Nephron progenitor cell (in vitro differentiated cells): ENCODE data around the gene SPDYE1.
"Not testable (repeated sequence)": the region's sequence is repeated elsewhere in the genome, so short reads cannot be mapped to it uniquely, and the experiment has no call there.

Experiments
- DNase-seq: peaks from one replicate; pipeline ENCODE4 v3.0.0; 2021
- H3K27ac Mint-ChIP-seq: 2 replicates; pipeline ENCODE4 v1.8.0; 2021; ENCODE audit warnings: mild to moderate bottlenecking, moderate library complexity, mixed read lengths
- H3K27me3 Mint-ChIP-seq: 2 replicates; pipeline ENCODE4 v1.8.0; 2021; ENCODE audit warnings: mild to moderate bottlenecking, low read depth, mixed read lengths; ENCODE audit not compliant: poor library complexity
- H3K36me3 Mint-ChIP-seq: 2 replicates; pipeline ENCODE4 v1.8.0; 2021; ENCODE audit warnings: low read depth, mixed read lengths
- H3K4me1 Mint-ChIP-seq: 2 replicates; pipeline ENCODE4 v1.8.0; 2021; ENCODE audit warnings: mixed read lengths
- H3K4me3 Mint-ChIP-seq: 2 replicates; pipeline ENCODE4 v1.8.0; 2021; ENCODE audit warnings: mild to moderate bottlenecking, moderate library complexity, mixed read lengths
- H3K9me3 Mint-ChIP-seq: 2 replicates; pipeline ENCODE4 v1.8.0; 2021; ENCODE audit warnings: mild to moderate bottlenecking, moderate library complexity, mixed read lengths
- TF ChIP-seq, protein P1 (sequence below): fragments of 200-600 bp; sonication (generic); IDR thresholded peaks from 2 replicates; pipeline ENCODE4 v1.5.0; 2021; ENCODE audit warnings: antibody characterized with exemption

The SPDYE1 gene

DNA sequence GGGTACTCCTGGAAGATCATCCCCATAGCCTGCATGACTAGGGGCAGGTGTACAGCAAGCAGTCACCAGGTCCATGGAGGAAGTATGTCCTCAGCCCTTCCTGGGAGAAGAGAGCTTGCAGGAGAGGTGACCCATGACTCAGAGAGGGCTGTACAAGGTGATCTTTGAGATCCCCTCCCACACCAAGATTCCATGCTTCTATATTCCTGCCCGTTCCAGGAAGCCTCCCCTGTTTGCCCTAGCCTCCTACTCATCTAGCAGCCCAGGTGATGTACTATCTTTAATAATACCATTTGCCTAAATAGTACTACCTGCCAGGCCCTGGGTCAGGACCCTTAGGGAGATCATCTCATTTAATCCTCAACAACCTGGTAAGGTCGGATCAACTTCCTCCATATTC, 40.3 kb downstream of the SPDYE1 start:
- not testable (repeated sequence) for H3K4me3 Mint-ChIP-seq, H3K9me3 Mint-ChIP-seq, DNase-seq, H3K36me3 Mint-ChIP-seq, H3K4me1 Mint-ChIP-seq, H3K27ac Mint-ChIP-seq
- H3K27me3 Mint-ChIP-seq: peaks cover 45% of the 10 kb centered on the region

DNA sequence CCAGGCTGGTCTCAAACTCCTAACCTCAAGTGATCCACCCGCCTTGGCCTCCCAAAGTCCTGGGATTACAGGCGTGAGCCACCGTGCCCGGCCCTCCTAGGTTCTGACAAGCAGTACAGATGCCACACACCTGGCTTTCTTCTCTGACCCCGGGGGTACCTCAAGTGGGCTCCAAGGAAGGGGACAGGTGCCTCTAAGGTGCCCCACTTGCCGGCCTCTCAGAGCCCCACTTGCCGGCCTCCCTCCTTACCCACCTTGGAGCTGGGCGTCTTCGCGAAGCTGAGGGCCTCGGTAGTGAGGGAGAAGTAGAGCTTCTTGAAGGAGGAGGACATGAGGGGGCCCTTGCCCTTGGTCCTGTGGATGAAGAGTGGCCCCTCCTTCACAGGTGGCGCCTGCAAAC, 40.9 kb downstream of the SPDYE1 start:
- DNase-seq, H3K4me3 Mint-ChIP-seq, H3K36me3 Mint-ChIP-seq, H3K4me1 Mint-ChIP-seq, H3K27ac Mint-ChIP-seq, H3K9me3 Mint-ChIP-seq: not testable (repeated sequence)
- H3K27me3 Mint-ChIP-seq: peaks cover 42% of the 10 kb centered on the region

DNA sequence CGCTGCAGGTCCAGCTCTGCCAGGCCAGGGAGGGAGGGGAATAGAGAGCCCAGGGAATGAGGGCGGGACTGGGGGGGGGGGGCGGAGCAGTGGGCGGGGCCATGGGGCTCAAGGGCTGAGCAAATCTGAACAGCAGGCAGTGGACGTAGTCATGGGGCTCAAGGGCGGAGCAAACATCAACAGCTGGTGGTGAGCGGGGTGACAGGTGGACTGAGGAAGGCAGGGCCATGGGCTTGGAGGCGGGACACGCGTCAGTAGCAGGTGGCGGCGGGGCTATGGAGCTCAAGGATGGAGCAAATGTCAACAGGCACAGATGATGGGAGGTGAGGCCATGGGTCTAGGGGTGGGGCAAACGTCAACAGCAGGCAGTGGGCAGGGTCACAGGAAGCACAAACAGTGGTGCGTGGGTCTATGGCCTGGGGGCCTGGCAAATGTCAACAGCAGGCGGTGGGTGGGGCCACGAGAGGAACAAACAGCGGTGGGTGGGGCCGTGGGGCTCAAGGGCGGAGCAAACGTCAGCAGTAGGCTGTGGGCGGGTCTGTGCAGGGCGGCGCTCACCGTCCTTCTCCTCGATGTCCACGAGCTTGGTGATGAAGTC, 41.4 kb downstream of the SPDYE1 start:
- not testable (repeated sequence) for H3K4me1 Mint-ChIP-seq, H3K27ac Mint-ChIP-seq, H3K36me3 Mint-ChIP-seq, H3K9me3 Mint-ChIP-seq
- DNase-seq: peak; percentile 80
- Mint-ChIP-seq H3K27me3 (peaks cover 39% of the 10 kb centered on the region), H3K4me3 (peak overlapping the region; percentile 72)

DNA sequence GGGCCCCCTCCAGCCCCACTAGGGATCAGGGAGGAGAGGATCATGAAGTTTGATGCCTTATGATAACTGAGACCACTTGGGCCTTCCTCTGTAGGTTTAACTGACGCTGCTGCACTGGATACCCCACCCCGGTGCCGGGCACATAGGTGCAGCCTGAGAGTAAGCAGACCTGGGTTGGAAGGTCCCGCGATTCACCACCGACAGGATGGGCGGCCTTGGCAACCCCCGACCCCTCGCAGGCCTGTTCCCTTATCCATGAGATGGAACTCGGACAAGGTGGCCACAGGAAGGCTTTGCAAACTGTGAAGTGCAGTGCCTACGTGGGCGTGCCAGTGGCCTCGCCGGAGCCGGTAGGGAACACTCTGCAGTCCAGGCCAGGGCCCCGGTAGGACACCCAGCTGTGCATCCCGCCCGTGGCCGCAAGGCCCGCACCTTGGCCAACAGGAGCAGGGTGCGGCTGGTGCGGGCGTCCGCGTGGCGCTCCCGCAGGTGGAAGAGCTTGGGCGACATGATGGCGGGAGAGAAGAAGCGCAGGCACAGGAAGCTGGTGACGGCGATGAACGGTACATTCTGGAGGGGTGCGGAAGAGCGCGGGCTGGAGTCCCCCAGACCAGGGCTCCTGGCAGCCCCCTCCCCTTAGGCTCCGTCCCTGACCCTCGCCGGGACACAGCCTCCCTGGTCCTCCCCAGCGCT, 42.2 kb downstream of the SPDYE1 start:
- not testable (repeated sequence) for DNase-seq, H3K4me3 Mint-ChIP-seq

DNA sequence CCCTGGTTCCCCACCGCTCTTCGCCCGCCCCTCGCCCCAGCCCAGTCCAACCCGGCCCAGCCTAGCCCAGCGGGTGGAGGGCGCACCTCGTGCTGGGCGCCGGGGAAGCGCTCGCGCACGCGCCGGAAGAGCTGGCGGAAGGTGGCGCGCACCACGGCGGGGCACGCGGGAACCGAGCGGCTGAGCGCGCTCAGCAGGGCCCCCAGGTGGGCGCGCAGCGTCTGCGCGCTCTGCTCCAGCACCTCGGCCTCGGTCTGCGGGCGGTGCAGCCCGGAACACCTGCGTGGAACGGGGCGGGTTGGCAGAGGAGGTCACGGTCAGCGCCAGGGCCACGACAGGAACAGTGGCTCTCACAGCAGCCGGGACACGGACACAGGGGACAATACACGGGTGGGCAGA, 42.8 kb downstream of the SPDYE1 start:
- Mint-ChIP-seq H3K4me3 (peak overlapping the region; percentile 74), H3K4me1 (peaks cover 16% of the 10 kb centered on the region), H3K27me3 (peaks cover 34% of the 10 kb centered on the region)
- not testable (repeated sequence) for H3K27ac Mint-ChIP-seq, H3K9me3 Mint-ChIP-seq, H3K36me3 Mint-ChIP-seq
- peak; percentile 38 for DNase-seq

More for the DNA sequence above, 42.2 kb downstream of the SPDYE1 start:
- Mint-ChIP-seq H3K27me3 (peaks cover 39% of the 10 kb centered on the region), H3K4me1 (peaks cover 12% of the 10 kb centered on the region)
- H3K36me3 Mint-ChIP-seq, H3K9me3 Mint-ChIP-seq, H3K27ac Mint-ChIP-seq: not testable (repeated sequence)

DNA sequence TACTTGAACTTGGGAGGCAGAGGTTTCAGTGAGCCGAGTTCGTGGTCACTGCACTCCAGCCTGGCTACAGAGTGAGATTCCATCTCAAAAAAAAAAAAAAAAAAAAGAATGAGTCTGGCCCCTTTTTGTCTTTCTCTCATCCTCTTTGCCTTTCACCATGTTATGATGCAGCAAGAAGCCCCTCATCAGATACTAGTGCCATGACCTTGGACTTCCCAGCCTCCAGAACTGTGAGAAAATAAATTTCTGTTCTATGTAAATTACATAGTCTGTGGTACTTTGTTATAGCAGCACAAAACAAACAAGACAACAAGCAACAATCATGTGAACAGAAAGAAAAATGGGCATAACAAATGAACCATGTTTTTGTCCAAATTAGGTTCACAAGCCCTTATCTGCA, 44.5 kb downstream of the SPDYE1 start:
- no peak overlapping the region for H3K4me3 Mint-ChIP-seq
- peaks cover 33% of the 10 kb centered on the region for H3K4me1 Mint-ChIP-seq
- no peak overlapping the region for H3K27ac Mint-ChIP-seq
- peaks cover 9% of the 10 kb centered on the region for H3K36me3 Mint-ChIP-seq
- H3K9me3 Mint-ChIP-seq: peaks cover 4% of the 10 kb centered on the region
- TF ChIP-seq, protein P1, sequence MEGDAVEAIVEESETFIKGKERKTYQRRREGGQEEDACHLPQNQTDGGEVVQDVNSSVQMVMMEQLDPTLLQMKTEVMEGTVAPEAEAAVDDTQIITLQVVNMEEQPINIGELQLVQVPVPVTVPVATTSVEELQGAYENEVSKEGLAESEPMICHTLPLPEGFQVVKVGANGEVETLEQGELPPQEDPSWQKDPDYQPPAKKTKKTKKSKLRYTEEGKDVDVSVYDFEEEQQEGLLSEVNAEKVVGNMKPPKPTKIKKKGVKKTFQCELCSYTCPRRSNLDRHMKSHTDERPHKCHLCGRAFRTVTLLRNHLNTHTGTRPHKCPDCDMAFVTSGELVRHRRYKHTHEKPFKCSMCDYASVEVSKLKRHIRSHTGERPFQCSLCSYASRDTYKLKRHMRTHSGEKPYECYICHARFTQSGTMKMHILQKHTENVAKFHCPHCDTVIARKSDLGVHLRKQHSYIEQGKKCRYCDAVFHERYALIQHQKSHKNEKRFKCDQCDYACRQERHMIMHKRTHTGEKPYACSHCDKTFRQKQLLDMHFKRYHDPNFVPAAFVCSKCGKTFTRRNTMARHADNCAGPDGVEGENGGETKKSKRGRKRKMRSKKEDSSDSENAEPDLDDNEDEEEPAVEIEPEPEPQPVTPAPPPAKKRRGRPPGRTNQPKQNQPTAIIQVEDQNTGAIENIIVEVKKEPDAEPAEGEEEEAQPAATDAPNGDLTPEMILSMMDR: no peak
- no peak for DNase-seq
- H3K27me3 Mint-ChIP-seq: peaks cover 29% of the 10 kb centered on the region

DNA sequence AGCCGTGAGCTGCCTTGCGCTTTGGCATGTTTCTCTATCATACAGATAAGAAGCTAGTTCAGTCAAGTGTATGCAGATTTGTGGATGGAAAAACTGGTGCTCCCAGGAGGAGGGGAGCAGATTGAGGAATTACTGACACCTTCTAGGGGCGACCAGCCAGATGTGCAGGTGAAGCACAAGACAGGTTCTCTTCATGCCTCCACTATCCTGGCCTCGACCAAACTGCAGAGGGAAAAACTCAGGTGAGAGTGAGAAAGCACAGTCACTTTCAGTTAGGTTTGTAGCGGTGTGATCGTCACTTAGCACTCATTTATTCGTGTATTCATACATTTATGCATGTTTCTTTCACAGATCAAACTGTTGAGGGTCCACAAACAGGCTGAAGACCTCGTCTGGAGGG, 46.2 kb downstream of the SPDYE1 start:
- Mint-ChIP-seq H3K36me3 (peaks cover 14% of the 10 kb centered on the region), H3K4me3 (peak overlapping the region; percentile 88), H3K27me3 (peaks cover 31% of the 10 kb centered on the region), H3K9me3 (peaks cover 4% of the 10 kb centered on the region), H3K4me1 (peaks cover 37% of the 10 kb centered on the region), H3K27ac (no peak overlapping the region)
- DNase-seq: no peak
- TF ChIP-seq, protein P1: no peak

DNA sequence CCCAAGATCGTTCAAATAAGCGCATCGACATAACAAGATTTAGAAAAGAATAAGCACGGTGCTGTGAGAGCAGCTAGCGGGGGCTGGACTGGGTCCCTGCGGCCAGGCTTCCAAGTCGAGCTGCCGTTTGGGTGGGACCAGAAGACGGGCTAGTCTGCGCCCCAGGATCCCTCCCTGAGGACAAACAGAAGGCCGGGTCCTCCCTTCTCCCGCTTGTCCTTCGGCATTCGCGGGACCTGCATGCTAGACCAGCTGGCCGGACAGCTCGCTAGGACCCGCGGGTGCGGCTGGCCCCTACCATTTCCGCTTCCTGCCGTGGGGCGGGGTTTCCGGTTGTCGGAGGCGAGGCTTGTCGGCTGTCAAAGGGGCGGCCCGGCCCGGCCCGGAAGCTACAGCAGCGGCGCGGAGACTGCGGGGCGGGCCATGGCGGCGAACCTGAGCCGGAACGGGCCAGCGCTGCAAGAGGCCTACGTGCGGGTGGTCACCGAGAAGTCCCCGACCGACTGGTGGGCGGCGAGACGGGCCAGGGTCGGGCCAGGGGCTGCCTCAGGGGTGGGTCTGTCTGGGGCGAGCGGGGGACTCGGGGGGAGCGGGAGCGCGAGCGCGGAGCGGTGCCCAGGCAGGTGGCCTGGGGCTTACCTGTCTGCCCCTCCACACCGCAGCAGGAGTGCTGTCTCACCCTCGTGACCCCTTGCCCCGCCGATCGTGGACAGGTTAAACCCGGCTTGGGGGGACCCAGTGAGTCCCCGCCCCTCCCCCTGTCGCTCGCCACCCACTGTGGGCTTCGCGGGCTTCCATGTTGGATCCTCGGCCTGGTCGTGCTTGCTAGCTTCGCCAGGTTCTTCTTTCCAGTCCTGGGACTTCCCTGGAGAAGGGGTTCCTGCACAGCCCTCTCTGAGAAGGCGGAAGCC, 46.9 kb downstream of the SPDYE1 start, which contains the start of gene DBNL:
Gene DBNL (plus strand): TSS at position 388 of the 911 bp plus-strand sequence. CDS start 36 bp downstream, at position 424.
- Mint-ChIP-seq H3K36me3 (peaks cover 14% of the 10 kb centered on the region), H3K4me3 (peak within 1 kb of the TSS; percentile 88), H3K27ac (no peak within 1 kb of the TSS), H3K4me1 (peaks cover 32% of the 10 kb centered on the region), H3K27me3 (peaks cover 27% of the 10 kb centered on the region), H3K9me3 (peaks cover 4% of the 10 kb centered on the region)
- TF ChIP-seq, protein P1: no peak
- peak; percentile 95 for DNase-seq
